Fibroblast of gingiva (primary cell): ENCODE data around the gene ASB7.

Experiments used
- DNase-seq: peaks from one replicate; pipeline ENCODE4 v3.0.0-alpha.2; 2011; ENCODE audit warnings: low read depth

ASB7 gene

GRCh38 chr15:100597862-100598261, 4.5 kb upstream of the ASB7 start:
- DNase-seq, result no peak

GRCh38 chr15:100598655-100599054, 3.7 kb upstream of the ASB7 start:
- DNase-seq, result no peak

- no peak for DNase-seq
Measured at GRCh38 chr15:100601163-100601562, 1.2 kb upstream of the ASB7 start.

GRCh38 chr15:100601617-100602063, 749 bp upstream of the ASB7 start:
- DNase-seq, result no peak

DNA sequence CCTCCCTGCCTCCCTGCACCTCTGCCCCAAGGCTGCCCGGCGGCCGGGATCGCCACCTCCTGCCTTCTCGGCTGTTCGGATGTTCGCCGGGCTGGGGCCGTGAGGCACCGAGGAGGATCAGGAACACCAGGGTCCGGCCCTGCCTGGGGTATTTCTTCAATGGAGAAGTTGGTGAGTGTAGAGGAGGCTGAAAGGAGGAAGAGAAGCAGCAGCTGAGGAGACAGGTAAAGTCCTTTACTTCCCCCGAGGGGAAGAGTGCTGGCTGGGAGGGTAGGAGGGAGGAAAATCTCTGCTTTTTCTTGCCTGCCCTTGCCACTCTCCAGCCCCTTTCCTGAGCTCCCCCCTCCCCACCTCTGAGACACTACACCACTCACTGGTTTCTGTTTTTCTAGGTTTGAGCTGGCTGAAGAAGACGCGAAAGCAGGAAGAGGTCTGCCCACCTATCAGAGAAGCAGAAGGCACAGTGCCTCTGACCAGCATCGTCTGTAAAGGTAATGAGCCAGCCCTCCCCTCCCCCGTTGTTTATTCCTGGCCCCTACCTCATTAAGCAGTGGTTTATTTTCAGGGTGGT, 519 bp downstream of the ASB7 start:
- no peak for DNase-seq

- no peak for DNase-seq
Measured at GRCh38 chr15:100612539-100612938, 10.2 kb downstream of the ASB7 start.

DNA sequence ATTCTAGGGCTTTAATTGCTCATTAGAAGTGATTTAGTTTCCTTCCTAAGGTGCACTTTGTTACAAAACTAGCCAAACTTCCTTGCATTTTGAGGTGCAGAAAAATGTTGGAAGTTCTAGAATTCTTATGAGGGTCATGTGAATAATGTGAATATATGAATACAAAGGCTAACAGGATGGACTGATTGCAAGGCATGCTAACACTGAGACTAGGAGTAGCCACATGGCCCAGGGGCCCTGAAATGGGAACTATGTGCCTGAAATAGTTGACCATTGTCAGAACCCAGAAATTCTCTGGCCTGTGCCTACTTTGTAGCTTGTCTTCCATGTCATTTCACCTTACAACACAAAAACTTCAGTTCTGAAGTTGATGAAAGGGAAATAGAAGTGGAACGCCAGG, 10.8 kb downstream of the ASB7 start:
- DNase-seq, result no peak

- DNase-seq, result no peak
Measured at GRCh38 chr15:100614336-100614735, 11.9 kb downstream of the ASB7 start.

DNA sequence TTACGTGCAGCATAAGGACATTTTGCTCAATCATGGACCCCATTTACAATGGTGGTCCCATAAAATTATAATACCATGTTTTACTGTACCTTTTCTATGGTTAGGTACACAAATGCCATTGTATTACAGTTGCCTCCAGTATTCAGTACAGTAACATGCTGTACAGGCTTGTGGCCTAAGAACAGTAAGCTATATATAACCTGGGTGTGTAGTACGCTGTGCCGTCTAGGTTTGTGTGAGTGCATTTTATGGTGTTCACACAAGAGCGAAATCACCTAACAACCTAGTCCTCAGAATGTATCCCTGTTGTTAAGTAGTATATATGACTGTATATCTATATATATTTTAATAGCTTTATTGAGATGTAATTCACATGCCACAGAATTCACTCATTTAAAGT, 12.5 kb downstream of the ASB7 start:
- no peak for DNase-seq

- DNase-seq, result no peak
Measured at GRCh38 chr15:100615801-100616200, 13.4 kb downstream of the ASB7 start.

DNA sequence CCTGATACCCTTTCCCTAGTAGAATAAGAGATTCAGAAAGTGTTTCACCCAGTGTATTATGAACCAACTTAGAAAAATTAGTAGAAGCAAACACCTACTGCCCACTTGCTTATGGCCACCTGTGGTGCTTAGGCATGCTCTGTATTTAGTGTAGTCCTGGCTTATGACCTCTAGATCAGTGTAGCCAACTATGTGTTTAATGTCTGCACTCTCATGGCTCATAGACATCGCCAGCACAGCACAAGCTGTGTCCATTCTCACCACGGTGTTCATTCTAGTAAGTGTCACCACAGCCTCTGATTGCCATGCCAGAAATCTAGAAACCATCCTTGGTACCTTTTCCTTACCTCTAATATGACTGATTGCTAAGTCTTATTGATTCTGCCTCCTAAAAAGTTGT, 14.3 kb downstream of the ASB7 start:
- no peak for DNase-seq

DNA sequence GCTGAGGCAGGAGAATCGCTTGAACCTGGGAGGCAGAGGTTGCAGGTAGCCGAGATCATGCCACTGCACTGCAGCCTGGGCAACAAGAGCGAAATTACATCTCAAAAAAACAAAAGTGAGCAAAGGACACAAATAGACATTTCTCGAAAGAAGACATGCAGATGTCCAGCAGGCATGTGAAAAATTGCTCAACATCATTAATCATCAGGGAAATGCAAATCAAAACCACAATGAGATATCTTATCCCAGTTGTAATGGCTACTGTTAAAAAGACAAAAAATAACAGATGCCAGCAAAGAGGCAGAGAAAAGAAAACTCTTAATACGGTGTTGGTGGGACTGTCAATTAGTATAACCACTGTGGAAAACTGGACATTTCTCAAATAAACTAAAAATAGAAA, 20.9 kb downstream of the ASB7 start:
- DNase-seq, result peak; percentile 70

- peak; percentile 72 for DNase-seq
Measured at GRCh38 chr15:100627789-100628395, 25.5 kb downstream of the ASB7 start.

GRCh38 chr15:100628746-100629145, 26.4 kb downstream of the ASB7 start:
- DNase-seq, result peak; percentile 54

DNA sequence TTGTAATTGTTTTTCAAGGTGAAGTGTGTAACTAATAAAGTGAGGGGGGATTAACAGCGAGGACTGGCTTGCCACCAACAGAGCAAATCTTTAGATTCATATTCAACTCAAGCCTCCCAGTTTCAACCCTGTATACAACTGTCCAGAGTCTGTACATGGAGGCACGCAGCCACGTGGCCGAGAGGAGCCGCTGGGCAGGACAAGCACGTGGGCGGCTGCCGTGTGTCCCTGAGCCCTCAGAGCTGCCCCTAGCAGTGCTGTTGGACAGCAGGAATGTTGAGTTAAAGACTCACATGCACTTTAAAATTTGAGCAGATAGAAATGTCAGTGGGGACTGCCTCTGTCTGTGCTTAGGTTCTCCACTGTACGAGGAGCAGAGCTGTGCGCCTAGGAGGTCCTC, 29.4 kb downstream of the ASB7 start:
- DNase-seq, result no peak

DNA sequence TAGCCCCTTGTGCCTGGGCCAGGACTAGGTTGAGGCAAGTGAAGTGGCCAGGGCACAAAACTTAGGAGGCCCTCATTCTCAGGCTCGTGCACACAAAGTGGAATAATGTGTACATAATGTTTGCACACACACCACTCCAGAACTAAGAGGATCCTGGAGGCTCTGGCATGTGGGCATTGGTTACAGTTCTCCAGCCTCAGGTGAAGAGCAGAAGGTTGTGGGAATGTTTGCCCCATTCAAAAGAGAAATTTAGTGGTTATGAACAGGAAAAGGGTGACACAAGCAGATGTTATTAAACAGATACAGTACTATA, 31.3 kb downstream of the ASB7 start:
- no peak for DNase-seq

- DNase-seq, result no peak
Measured at GRCh38 chr15:100635406-100636071, 33.1 kb downstream of the ASB7 start.

DNA sequence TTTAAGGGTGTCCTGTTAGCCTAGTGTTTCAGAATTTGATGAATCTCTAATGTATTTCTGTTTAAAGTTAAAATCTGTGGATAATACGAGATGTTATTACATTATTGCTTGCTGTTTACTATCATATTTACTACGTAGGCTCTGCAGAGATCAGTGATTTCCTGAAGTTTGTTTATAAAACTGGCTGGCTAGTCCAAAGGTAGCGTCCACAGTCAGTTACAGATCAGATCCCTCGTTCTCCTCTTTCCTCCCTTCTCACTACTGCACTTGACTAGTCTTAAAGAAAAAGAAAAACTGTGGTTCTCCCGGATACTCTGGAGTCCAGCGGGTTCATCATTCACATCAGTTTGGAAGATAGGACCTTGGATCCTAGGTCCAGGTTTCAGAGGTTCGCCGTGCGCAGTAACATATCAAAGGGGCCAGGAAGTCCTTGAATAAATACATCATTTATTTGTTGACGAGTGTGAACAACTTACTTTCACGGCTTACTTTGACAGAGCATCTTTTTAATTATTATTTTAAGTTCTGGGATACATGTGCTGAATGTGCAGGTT, 35.9 kb downstream of the ASB7 start:
- no peak for DNase-seq

DNA sequence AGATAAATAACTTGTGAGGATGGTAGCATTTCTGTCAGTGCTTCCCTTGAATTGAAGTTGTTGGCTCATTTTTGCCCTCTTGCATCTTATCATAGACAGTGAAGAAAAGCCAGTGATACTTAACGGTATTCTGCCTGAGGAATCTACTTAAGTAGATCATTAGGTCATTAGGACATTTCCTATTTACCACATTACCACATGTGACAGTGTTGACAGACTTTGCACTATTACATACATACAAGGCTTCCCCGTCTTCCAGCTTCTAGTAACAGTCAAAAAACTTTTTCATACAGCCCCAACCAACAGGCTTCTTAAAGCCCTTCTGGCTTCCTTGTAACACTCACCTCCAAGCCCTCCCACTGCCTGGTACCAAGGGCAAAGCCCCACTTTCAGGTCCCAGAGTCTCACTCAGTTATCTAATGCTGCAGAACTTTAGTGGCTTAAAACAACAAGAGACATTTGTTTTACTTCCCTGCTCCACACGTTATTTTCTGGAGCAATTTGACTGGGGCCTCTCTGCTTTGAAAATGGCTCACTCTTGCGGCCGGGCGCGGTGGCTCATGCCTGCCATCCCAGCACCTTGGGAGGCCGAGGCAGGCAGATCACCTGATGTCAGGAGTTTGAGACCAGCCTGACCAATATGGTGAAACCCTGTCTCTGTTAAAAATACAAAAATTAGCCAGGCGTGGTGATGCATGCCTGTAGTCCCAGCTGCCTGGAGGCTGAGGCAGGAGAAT, 40.0 kb downstream of the ASB7 start:
- no peak for DNase-seq

DNA sequence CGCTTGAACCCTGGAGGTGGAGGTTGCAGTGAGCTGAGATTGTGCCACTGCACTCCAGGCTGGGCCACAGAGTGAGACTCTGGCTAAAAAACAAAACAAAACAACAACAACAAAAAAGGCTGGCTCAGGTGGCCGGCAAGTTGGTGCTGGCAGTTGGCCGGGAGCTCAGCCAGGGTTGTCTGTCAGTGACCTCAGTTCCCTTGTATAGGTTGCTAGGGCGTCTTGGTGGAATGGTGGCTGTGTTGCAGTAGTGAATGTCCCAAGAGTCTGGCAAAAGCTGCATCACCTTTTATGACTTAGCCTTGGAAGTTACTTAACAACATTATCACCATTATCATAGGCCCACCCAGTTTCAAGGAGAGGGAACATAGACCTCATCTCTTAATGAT, 40.6 kb downstream of the ASB7 start:
- DNase-seq, result no peak

GRCh38 chr15:100645671-100646070, 43.3 kb downstream of the ASB7 start:
- no peak for DNase-seq

GRCh38 chr15:100648951-100649350, 46.6 kb downstream of the ASB7 start:
- no peak for DNase-seq

DNA sequence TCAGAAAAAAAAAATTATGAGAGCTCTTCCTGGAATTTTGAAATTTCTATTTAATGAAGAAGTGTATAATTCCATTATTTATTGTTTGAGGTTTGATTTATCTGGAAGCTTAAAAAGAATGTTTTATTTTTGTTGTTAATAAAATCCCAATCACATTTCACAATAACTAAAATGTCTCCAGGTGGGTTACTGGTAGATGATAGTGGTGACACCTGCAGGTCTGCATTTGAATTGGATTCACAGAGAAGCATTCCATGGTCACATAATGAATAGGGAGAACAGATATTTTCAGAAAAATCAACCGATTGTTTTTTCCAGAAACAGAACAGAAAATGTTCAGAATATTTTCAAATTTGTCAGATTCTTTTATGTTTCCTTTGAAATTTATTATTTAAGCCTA, 48.3 kb downstream of the ASB7 start:
- DNase-seq, result no peak
